Cardiac fibroblast (primary cell): Measurements from ENCODE around the gene TMEM143.

Source experiments
- DNase-seq, 2 donors: peaks; one replicate each; pipeline versions ENCODE4 v3.0.0 to v3.0.0-alpha.2; 2010; ENCODE audit warnings: low read depth in 2 of 2
- H3K4me3 ChIP-seq, 2 donors: replicated peaks in 1 of 2; 1 replicate in 1 of 2; 2 replicates in 1 of 2; pipeline ENCODE4 v1.5.1; 2011; ENCODE audit warnings: low read depth in 2 of 2, low read length in 2 of 2, mild to moderate bottlenecking in 2 of 2, moderate library complexity in 1 of 2
- CTCF ChIP-seq: IDR thresholded peaks from one replicate; pipeline ENCODE4 v1.5.1; 2011; ENCODE audit warnings: low read depth, mild to moderate bottlenecking, low read length, inconsistent platforms

The TMEM143 gene

GRCh38 chr19:48287748-48288147 is 76.0 kb downstream of the TMEM143 start:
- TF ChIP-seq CTCF: no peak
- no peak for DNase-seq
- no peak overlapping the region for H3K4me3 ChIP-seq

GRCh38 chr19:48284896-48285295 is 78.8 kb downstream of the TMEM143 start:
- DNase-seq: peak in 1 of 2 donors; percentile 12
- TF ChIP-seq CTCF: no peak
- H3K4me3 ChIP-seq: no peak overlapping the region

- no peak for TF ChIP-seq CTCF
- H3K4me3 ChIP-seq: no peak overlapping the region
- DNase-seq: peak; percentile 77 to 94
These were observed 79.8 kb downstream of the TMEM143 start for GRCh38 chr19:48283908-48284307.
